Ascending aorta (tissue), 2 donors: Measurements from ENCODE around the gene PCGF1. TPM values are rescaled to one million over a fixed set of nuclear protein-coding genes. Genes with fewer than 3 reads are reported as not detected.

Experiments used
- DNase-seq, 2 donors: peaks; one replicate each; pipeline ENCODE4 v3.0.0-alpha.2; 2019; ENCODE audit warnings: low spot score in 2 of 2
- H3K27ac ChIP-seq, 2 donors: fragments of 200-600 bp; sonication (generic); one replicate each; pipeline ENCODE4 v1.5.1; 2016 to 2017; ENCODE audit warnings: mild to moderate bottlenecking in 1 of 2
- H3K27me3 ChIP-seq: fragments of 200-600 bp; sonication (generic); one replicate; pipeline ENCODE4 v1.5.1; 2017
- H3K36me3 ChIP-seq, 2 donors: fragments of 200-600 bp; sonication (generic); one replicate each; pipeline ENCODE4 v1.5.1; 2016
- H3K4me1 ChIP-seq, 2 donors: fragments of 200-600 bp; sonication (generic); one replicate each; pipeline ENCODE4 v1.5.1; 2016 to 2017; ENCODE audit warnings: mild to moderate bottlenecking in 1 of 2
- H3K4me3 ChIP-seq, 2 donors: fragments of 200-600 bp; sonication (generic); one replicate each; pipeline ENCODE4 v1.5.1; 2016 to 2017; ENCODE audit warnings: mild to moderate bottlenecking in 1 of 2
- H3K9me3 ChIP-seq, 2 donors: fragments of 200-600 bp; sonication (generic); one replicate each; pipeline ENCODE4 v1.5.1; 2016
- intact Hi-C: fragments of 100-400 bp; cut with DNase I; formaldehyde crosslinking; loops from one replicate; pipeline ENCODE4 v1.15.1; 2023
- total RNA-seq: library from RNA; depleted of rRNA; stranded (reverse); fragments of >200 nt; gene quantifications from one replicate; pipeline ENCODE4 v1.1.0, GENCODE V29; 2016
- TF ChIP-seq, protein P1 (sequence below), 3 experiments: fragments of 200-600 bp in 2 of 3; fragments of 450-650 bp in 1 of 3; sonication (generic) in 2 of 3; IDR thresholded peaks; one replicate each; pipeline ENCODE4 v1.5.1; 2016 to 2019; ENCODE audit warnings: antibody characterized with exemption in 3 of 3, mild to moderate bottlenecking in 1 of 3, moderate library complexity in 1 of 3

Gene PCGF1
- total RNA-seq, 1 donor from 2014 or later, result not detected

DNA sequence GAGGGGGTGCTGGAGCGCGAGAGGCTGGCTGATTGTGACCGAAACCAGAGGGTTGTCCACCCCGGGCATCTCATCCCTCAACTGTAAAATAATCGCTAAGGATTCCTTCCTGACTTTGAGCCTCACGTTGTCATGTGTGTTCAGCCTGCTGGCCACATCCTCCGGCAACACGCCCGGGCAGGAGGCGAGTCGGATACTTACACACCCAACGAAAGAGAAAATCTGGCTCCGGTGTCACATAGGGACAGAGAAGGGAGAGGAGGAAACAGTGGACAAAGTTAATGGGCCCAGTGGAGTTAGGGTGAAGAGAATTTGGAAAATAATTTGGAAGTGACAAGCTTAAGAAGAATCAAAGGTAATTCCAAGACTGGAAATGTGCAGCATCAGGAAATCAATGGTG is 9.2 kb upstream of the PCGF1 start:
- peak overlapping the region; percentile 46 to 58 for H3K4me3 ChIP-seq
- peaks cover 16 to 18% of the 10 kb centered on the region in 2 donors for H3K4me1 ChIP-seq

DNA sequence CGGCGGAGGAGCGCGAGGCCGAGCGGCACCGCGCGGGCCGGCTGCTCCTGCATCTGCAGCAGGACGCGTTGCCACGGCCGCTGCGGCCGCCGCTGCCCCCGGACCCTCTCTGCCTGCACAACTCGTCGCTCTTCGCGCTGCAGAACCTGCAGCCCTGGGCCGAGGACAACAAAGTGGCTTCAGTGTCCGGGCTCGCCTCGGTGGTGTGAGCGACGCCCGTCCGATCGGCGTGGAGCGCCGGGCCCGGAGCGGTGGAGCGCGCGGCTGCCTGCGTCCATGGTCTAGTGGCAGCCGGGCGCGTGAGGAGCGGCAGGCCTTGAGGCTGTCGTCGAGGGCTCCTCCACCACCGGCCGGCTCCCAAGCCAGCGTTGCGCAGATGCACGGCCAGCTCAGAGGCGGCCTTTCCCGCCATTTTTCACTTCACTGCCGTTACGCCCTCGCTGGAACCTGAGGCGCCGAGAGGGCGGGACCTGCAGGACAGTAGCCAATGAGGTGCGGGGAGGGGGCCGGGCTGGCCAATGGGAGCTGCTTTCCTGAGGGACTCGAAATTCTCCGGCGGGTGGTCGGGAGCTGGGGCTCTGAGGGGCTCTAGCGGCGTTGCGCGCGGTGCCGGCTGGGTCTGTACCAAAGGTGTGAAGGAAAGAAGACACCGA is 8.6 kb upstream of the PCGF1 start:
- H3K36me3 ChIP-seq, result no peaks in the 10 kb centered on the region
- TF ChIP-seq, protein P1, sequence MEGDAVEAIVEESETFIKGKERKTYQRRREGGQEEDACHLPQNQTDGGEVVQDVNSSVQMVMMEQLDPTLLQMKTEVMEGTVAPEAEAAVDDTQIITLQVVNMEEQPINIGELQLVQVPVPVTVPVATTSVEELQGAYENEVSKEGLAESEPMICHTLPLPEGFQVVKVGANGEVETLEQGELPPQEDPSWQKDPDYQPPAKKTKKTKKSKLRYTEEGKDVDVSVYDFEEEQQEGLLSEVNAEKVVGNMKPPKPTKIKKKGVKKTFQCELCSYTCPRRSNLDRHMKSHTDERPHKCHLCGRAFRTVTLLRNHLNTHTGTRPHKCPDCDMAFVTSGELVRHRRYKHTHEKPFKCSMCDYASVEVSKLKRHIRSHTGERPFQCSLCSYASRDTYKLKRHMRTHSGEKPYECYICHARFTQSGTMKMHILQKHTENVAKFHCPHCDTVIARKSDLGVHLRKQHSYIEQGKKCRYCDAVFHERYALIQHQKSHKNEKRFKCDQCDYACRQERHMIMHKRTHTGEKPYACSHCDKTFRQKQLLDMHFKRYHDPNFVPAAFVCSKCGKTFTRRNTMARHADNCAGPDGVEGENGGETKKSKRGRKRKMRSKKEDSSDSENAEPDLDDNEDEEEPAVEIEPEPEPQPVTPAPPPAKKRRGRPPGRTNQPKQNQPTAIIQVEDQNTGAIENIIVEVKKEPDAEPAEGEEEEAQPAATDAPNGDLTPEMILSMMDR (IDR thresholded peaks at IDR 0.05), result no peak
- H3K4me1 ChIP-seq, result peaks cover 16 to 18% of the 10 kb centered on the region in 2 donors
- intact Hi-C loops, result no loop called here
- H3K4me3 ChIP-seq, result peak overlapping the region; percentile 46 to 58
- H3K27ac ChIP-seq, result no peak overlapping the region
- H3K27me3 ChIP-seq, result peaks cover 39% of the 10 kb centered on the region
- no peaks in the 10 kb centered on the region for H3K9me3 ChIP-seq
- no peak for DNase-seq

More for the DNA sequence above, 9.2 kb upstream of the PCGF1 start:
- DNase-seq, result no peak
- intact Hi-C loops, result no loop called here
- TF ChIP-seq, protein P1 (IDR thresholded peaks at IDR 0.05), result no peak
- Histone ChIP-seq H3K36me3 (no peaks in the 10 kb centered on the region), H3K9me3 (no peaks in the 10 kb centered on the region), H3K27me3 (peaks cover 39% of the 10 kb centered on the region), H3K27ac (no peak overlapping the region)

DNA sequence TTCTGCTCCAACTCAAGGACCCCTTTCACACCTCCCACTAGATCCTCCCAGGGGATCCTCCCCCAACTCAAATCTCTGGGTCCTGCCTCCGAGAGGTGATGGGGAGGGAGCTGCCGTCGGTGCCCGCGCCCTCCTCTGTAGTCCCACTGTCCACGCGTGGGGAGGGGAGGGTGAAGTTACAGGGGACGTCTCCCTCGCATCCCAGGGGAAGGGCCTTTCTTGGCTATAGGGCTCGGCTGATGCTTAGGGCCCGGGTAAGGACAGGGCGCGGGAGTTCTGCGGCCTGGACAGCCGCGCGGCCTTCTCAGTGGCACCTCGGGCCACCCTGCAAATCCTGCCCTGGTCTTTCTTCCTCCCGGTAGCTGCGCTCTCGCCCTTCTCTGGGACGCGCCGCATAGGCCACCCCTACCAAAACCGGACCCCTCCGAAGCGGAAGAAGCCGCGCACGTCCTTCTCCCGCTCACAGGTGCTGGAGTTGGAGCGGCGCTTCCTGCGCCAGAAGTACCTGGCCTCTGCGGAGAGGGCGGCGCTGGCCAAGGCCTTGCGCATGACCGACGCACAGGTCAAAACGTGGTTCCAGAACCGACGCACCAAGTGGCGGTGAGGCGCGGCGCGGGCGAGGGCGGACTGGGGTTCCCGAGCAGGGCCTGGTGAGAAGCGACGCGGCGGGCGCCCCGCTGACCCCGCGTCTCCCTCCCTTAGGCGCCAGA is 7.9 kb upstream of the PCGF1 start:
- Histone ChIP-seq H3K36me3 (no peaks in the 10 kb centered on the region), H3K27ac (no peak overlapping the region), H3K4me3 (peak overlapping the region; percentile 46 to 58), H3K27me3 (peaks cover 39% of the 10 kb centered on the region), H3K4me1 (peaks cover 16 to 18% of the 10 kb centered on the region in 2 donors), H3K9me3 (no peaks in the 10 kb centered on the region)
- intact Hi-C loops, result no loop called here
- TF ChIP-seq, protein P1 (IDR thresholded peaks at IDR 0.05), result no peak
- DNase-seq, result no peak

DNA sequence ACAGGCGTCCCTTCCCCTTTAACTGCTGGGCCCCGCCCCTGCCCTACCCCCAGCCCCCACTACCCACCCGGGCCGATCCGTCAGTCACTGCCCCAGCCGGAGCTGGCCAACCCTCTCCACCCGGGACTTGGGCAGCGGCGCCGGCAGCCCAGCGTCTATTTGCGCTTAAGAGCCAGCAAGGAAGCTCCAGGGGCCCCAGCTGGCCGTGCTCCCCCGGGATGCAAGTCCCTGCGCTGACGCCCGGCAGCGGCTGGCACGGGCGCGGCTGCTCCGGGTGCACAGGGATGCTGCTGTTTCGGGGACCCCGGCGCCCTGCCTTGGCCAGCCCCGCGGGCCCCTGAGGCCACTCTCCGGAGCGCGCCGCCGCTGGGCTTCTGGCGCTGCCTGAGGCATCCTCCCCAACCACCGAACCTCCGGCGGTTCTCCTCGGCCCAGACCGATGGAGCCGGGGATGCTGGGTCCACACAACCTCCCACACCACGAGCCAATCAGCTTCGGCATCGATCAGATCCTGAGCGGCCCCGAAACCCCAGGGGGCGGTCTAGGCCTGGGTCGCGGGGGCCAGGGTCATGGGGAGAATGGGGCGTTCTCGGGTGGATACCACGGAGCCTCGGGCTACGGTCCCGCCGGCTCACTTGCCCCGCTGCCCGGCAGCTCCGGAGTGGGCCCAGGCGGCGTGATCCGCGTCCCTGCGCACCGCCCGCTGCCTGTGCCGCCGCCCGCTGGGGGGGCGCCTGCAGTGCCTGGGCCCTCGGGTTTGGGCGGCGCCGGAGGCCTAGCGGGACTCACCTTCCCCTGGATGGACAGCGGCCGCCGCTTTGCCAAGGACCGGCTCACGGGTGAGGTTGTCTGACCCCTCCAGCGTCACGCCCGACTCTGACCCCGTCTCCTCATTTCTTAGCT is 7.1 kb upstream of the PCGF1 start, which contains the start of gene TLX2:
Gene TLX2, plus strand, starts transcription at position 83 of the 903 bp plus-strand sequence. Its CDS starts 357 bp downstream, at position 440.
- Histone ChIP-seq H3K4me1 (peaks cover 16 to 18% of the 10 kb centered on the region in 2 donors), H3K27ac (no peak within 1 kb of the TSS), H3K9me3 (no peaks in the 10 kb centered on the region), H3K4me3 (peak within 1 kb of the TSS in 1 of 2 donors; percentile 58), H3K36me3 (no peaks in the 10 kb centered on the region), H3K27me3 (peaks cover 39% of the 10 kb centered on the region)
- TF ChIP-seq, protein P1 (IDR thresholded peaks at IDR 0.05), result no peak
- DNase-seq, result no peak
- intact Hi-C loops, result no loop called here

DNA sequence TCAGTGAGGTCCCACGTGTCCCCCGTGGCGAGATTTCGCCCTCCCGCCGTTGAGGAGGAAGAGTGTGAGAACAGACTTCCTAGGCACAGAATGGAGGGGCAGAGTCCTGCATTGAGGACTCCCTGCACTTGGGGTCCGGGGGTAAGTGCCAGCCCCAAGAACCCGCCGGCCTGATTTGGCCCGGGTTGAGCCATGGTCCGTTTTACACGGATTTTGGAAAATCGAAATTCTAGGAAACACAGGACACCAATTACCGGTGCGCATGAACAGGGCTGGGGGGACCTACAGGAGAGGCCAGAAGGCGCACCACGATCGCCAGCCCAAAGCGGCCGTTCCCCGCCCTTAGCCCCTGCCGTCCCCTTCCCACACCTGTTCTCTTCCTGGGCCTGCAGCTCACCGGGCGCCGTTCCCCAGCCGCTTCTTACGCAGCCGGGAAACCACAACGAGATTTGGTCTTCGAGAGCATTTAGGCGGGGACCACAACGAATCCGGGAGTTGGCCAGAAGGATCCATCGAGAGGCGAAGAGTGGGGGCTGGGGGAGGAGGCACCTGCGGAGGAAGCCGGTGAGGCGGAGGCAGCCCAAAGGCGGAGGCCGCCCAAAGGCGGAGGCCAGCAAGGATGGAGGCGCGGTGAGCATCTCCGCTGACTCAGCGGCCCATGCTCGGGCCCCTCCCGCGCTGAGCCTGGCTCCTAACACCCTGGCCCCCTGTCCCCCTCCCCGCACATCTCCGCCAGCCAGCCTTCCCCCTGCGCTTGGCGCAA is 6.3 kb upstream of the PCGF1 start:
- Histone ChIP-seq H3K27me3 (peaks cover 39% of the 10 kb centered on the region), H3K9me3 (no peaks in the 10 kb centered on the region), H3K4me3 (peak overlapping the region in 1 of 2 donors; percentile 58), H3K36me3 (no peaks in the 10 kb centered on the region), H3K27ac (no peak overlapping the region), H3K4me1 (peaks cover 16 to 18% of the 10 kb centered on the region in 2 donors)
- intact Hi-C loops, result no loop called here
- DNase-seq, result no peak
- TF ChIP-seq, protein P1 (IDR thresholded peaks at IDR 0.05), result no peak
